Stimulated activated naive CD8-positive, alpha-beta T cell treated with anti-CD3 and anti-CD28 coated beads, Interleukin-15, Interleukin-2, amounts not matched to agents 100 ng/mL and 50 ng/mL, for 24 hours (primary cell): ENCODE results near the gene KCNA1.

Experiments used
- H3K27ac Mint-ChIP-seq: one replicate; pipeline ENCODE4 v1.8.0; 2021; ENCODE audit warnings: mild to moderate bottlenecking, mixed read lengths
- H3K27me3 Mint-ChIP-seq: one replicate; pipeline ENCODE4 v1.8.0; 2021; ENCODE audit warnings: mixed read lengths
- H3K36me3 Mint-ChIP-seq: one replicate; pipeline ENCODE4 v1.8.0; 2021; ENCODE audit warnings: low read depth, mixed read lengths
- H3K4me1 Mint-ChIP-seq: one replicate; pipeline ENCODE4 v1.8.0; 2021; ENCODE audit warnings: low read depth, mixed read lengths
- H3K4me3 Mint-ChIP-seq: one replicate; pipeline ENCODE4 v1.8.0; 2021; ENCODE audit warnings: mild to moderate bottlenecking, mixed read lengths
- H3K9me3 Mint-ChIP-seq: one replicate; pipeline ENCODE4 v1.8.0; 2021; ENCODE audit warnings: mixed read lengths

The KCNA1 gene

GRCh38 chr12:4894019-4894418 lies 15.7 kb upstream of the KCNA1 start:
- H3K36me3 Mint-ChIP-seq: no peaks in the 10 kb centered on the region
- H3K9me3 Mint-ChIP-seq: no peaks in the 10 kb centered on the region
- no peak overlapping the region for H3K27ac Mint-ChIP-seq
- H3K27me3 Mint-ChIP-seq: peaks cover 29% of the 10 kb centered on the region
- no peak overlapping the region for H3K4me3 Mint-ChIP-seq
- H3K4me1 Mint-ChIP-seq: no peaks in the 10 kb centered on the region

- Mint-ChIP-seq H3K27me3 (peaks cover 37% of the 10 kb centered on the region), H3K4me1 (no peaks in the 10 kb centered on the region), H3K9me3 (no peaks in the 10 kb centered on the region), H3K36me3 (no peaks in the 10 kb centered on the region), H3K27ac (no peak overlapping the region), H3K4me3 (no peak overlapping the region)
These were observed 10.3 kb upstream of the KCNA1 start for GRCh38 chr12:4899364-4899763.

GRCh38 chr12:4900327-4900726 lies 9.4 kb upstream of the KCNA1 start:
- no peaks in the 10 kb centered on the region for H3K36me3 Mint-ChIP-seq
- H3K27ac Mint-ChIP-seq: no peak overlapping the region
- H3K27me3 Mint-ChIP-seq: peaks cover 37% of the 10 kb centered on the region
- H3K9me3 Mint-ChIP-seq: no peaks in the 10 kb centered on the region
- no peak overlapping the region for H3K4me3 Mint-ChIP-seq
- H3K4me1 Mint-ChIP-seq: no peaks in the 10 kb centered on the region

GRCh38 chr12:4905316-4905715 lies 4.4 kb upstream of the KCNA1 start:
- peaks cover 40% of the 10 kb centered on the region for H3K27me3 Mint-ChIP-seq
- H3K27ac Mint-ChIP-seq: no peak overlapping the region
- H3K36me3 Mint-ChIP-seq: no peaks in the 10 kb centered on the region
- peaks cover 17% of the 10 kb centered on the region for H3K4me1 Mint-ChIP-seq
- H3K4me3 Mint-ChIP-seq: no peak overlapping the region
- H3K9me3 Mint-ChIP-seq: no peaks in the 10 kb centered on the region

- Mint-ChIP-seq H3K36me3 (no peaks in the 10 kb centered on the region), H3K9me3 (peaks cover 3% of the 10 kb centered on the region), H3K27ac (no peak overlapping the region), H3K27me3 (peaks cover 39% of the 10 kb centered on the region), H3K4me3 (peak overlapping the region; percentile 40), H3K4me1 (peaks cover 25% of the 10 kb centered on the region)
These were observed 858 bp upstream of the KCNA1 start for GRCh38 chr12:4908684-4909409.

GRCh38 chr12:4909410-4909733 lies 333 bp upstream of the KCNA1 start:
- H3K4me1 Mint-ChIP-seq: peaks cover 25% of the 10 kb centered on the region
- H3K27ac Mint-ChIP-seq: no peak overlapping the region

GRCh38 chr12:4910502-4911315 lies 1.0 kb downstream of the KCNA1 start:
- peaks cover 25% of the 10 kb centered on the region for H3K4me1 Mint-ChIP-seq
- H3K27me3 Mint-ChIP-seq: peaks cover 53% of the 10 kb centered on the region
- no peak overlapping the region for H3K27ac Mint-ChIP-seq
- no peaks in the 10 kb centered on the region for H3K36me3 Mint-ChIP-seq
- H3K4me3 Mint-ChIP-seq: peak overlapping the region; percentile 85
- H3K9me3 Mint-ChIP-seq: peaks cover 3% of the 10 kb centered on the region

More at GRCh38 chr12:4909410-4909733, 333 bp upstream of the KCNA1 start:
- H3K36me3 Mint-ChIP-seq: no peaks in the 10 kb centered on the region
- H3K9me3 Mint-ChIP-seq: peaks cover 3% of the 10 kb centered on the region
- peaks cover 44% of the 10 kb centered on the region for H3K27me3 Mint-ChIP-seq
- peak overlapping the region; percentile 40 for H3K4me3 Mint-ChIP-seq

GRCh38 chr12:4911316-4911994 lies 1.8 kb downstream of the KCNA1 start:
- Mint-ChIP-seq H3K4me1 (peaks cover 25% of the 10 kb centered on the region), H3K27me3 (peaks cover 55% of the 10 kb centered on the region), H3K4me3 (peak overlapping the region; percentile 68), H3K27ac (no peak overlapping the region), H3K9me3 (peaks cover 3% of the 10 kb centered on the region), H3K36me3 (no peaks in the 10 kb centered on the region)

GRCh38 chr12:4914720-4915119 lies 5.0 kb downstream of the KCNA1 start:
- peaks cover 70% of the 10 kb centered on the region for H3K27me3 Mint-ChIP-seq
- peaks cover 3% of the 10 kb centered on the region for H3K9me3 Mint-ChIP-seq
- H3K4me1 Mint-ChIP-seq: peaks cover 13% of the 10 kb centered on the region
- H3K27ac Mint-ChIP-seq: no peak overlapping the region
- no peak overlapping the region for H3K4me3 Mint-ChIP-seq
- no peaks in the 10 kb centered on the region for H3K36me3 Mint-ChIP-seq

- Mint-ChIP-seq H3K4me3 (no peak overlapping the region), H3K4me1 (peaks cover 4% of the 10 kb centered on the region), H3K9me3 (peaks cover 3% of the 10 kb centered on the region), H3K27ac (no peak overlapping the region), H3K36me3 (no peaks in the 10 kb centered on the region), H3K27me3 (peaks cover 69% of the 10 kb centered on the region)
These were observed 6.0 kb downstream of the KCNA1 start for GRCh38 chr12:4915752-4916151.

- Mint-ChIP-seq H3K4me1 (no peaks in the 10 kb centered on the region), H3K4me3 (no peak overlapping the region), H3K27me3 (peaks cover 52% of the 10 kb centered on the region), H3K9me3 (no peaks in the 10 kb centered on the region), H3K27ac (no peak overlapping the region), H3K36me3 (no peaks in the 10 kb centered on the region)
These were observed 9.4 kb downstream of the KCNA1 start for GRCh38 chr12:4918950-4919660.

GRCh38 chr12:4932576-4932975 lies 22.9 kb downstream of the KCNA1 start:
- Mint-ChIP-seq H3K27me3 (peaks cover 51% of the 10 kb centered on the region), H3K4me1 (no peaks in the 10 kb centered on the region), H3K27ac (no peak overlapping the region), H3K9me3 (no peaks in the 10 kb centered on the region), H3K4me3 (no peak overlapping the region), H3K36me3 (no peaks in the 10 kb centered on the region)

GRCh38 chr12:4933411-4933810 lies 23.7 kb downstream of the KCNA1 start:
- Mint-ChIP-seq H3K4me1 (no peaks in the 10 kb centered on the region), H3K36me3 (no peaks in the 10 kb centered on the region), H3K9me3 (no peaks in the 10 kb centered on the region), H3K27me3 (peaks cover 48% of the 10 kb centered on the region), H3K4me3 (no peak overlapping the region), H3K27ac (no peak overlapping the region)

GRCh38 chr12:4934407-4935035 lies 24.8 kb downstream of the KCNA1 start:
- no peak overlapping the region for H3K27ac Mint-ChIP-seq
- no peaks in the 10 kb centered on the region for H3K4me1 Mint-ChIP-seq
- H3K27me3 Mint-ChIP-seq: peaks cover 38% of the 10 kb centered on the region
- no peaks in the 10 kb centered on the region for H3K36me3 Mint-ChIP-seq
- no peaks in the 10 kb centered on the region for H3K9me3 Mint-ChIP-seq
- no peak overlapping the region for H3K4me3 Mint-ChIP-seq
